Rectal smooth muscle tissue (tissue), 1 donor: ENCODE results near the gene PPFIBP1.

Experiments used
- H3K27ac ChIP-seq: one replicate; pipeline ENCODE4 v1.7.0; 2013; ENCODE audit warnings: low read depth, low read length, inconsistent platforms
- H3K27me3 ChIP-seq: one replicate; pipeline ENCODE4 v1.7.0; 2013; ENCODE audit warnings: low read length; ENCODE audit not compliant: control insufficient read depth, insufficient read depth
- H3K36me3 ChIP-seq: one replicate; pipeline ENCODE4 v1.7.0; 2013; ENCODE audit warnings: low read length; ENCODE audit not compliant: control insufficient read depth, insufficient read depth
- H3K4me1 ChIP-seq: one replicate; pipeline ENCODE4 v1.7.0; 2013; ENCODE audit warnings: low read length; ENCODE audit not compliant: control insufficient read depth, insufficient read depth
- H3K4me3 ChIP-seq: one replicate; pipeline ENCODE4 v1.7.0; 2013; ENCODE audit warnings: low read length
- H3K9ac ChIP-seq: one replicate; pipeline ENCODE4 v1.7.0; 2013; ENCODE audit warnings: low read length

PPFIBP1 gene

GRCh38 chr12:27549801-27550652, 26.0 kb downstream of the PPFIBP1 start:
- no peaks in the 10 kb centered on the region for H3K27me3 ChIP-seq
- H3K36me3 ChIP-seq: no peaks in the 10 kb centered on the region
- no peak overlapping the region for H3K4me3 ChIP-seq
- peaks cover 28% of the 10 kb centered on the region for H3K4me1 ChIP-seq
- H3K27ac ChIP-seq: peak overlapping the region; percentile 62
- no peak overlapping the region for H3K9ac ChIP-seq

- Histone ChIP-seq H3K9ac (no peak overlapping the region), H3K36me3 (no peaks in the 10 kb centered on the region), H3K27ac (no peak overlapping the region), H3K27me3 (no peaks in the 10 kb centered on the region), H3K4me1 (peaks cover 26% of the 10 kb centered on the region), H3K4me3 (no peak overlapping the region)
Measured at GRCh38 chr12:27550653-27550975, 26.6 kb downstream of the PPFIBP1 start.

- no peaks in the 10 kb centered on the region for H3K36me3 ChIP-seq
- H3K4me3 ChIP-seq: no peak overlapping the region
- peaks cover 33% of the 10 kb centered on the region for H3K4me1 ChIP-seq
- no peaks in the 10 kb centered on the region for H3K27me3 ChIP-seq
- H3K9ac ChIP-seq: no peak overlapping the region
- H3K27ac ChIP-seq: peak overlapping the region; percentile 7
Measured at GRCh38 chr12:27551172-27551840, 27.3 kb downstream of the PPFIBP1 start.

- no peak overlapping the region for H3K9ac ChIP-seq
- H3K27me3 ChIP-seq: no peaks in the 10 kb centered on the region
- peaks cover 36% of the 10 kb centered on the region for H3K4me1 ChIP-seq
- H3K4me3 ChIP-seq: no peak overlapping the region
- H3K27ac ChIP-seq: no peak overlapping the region
- H3K36me3 ChIP-seq: no peaks in the 10 kb centered on the region
Measured at GRCh38 chr12:27552235-27552634, 28.2 kb downstream of the PPFIBP1 start.

GRCh38 chr12:27552886-27553560, 29.0 kb downstream of the PPFIBP1 start:
- Histone ChIP-seq H3K36me3 (no peaks in the 10 kb centered on the region), H3K27ac (peak overlapping the region; percentile 69), H3K9ac (no peak overlapping the region)

GRCh38 chr12:27553941-27554340, 29.9 kb downstream of the PPFIBP1 start:
- Histone ChIP-seq H3K36me3 (no peaks in the 10 kb centered on the region), H3K4me1 (peaks cover 32% of the 10 kb centered on the region), H3K4me3 (no peak overlapping the region), H3K27me3 (no peaks in the 10 kb centered on the region), H3K9ac (no peak overlapping the region), H3K27ac (peak overlapping the region; percentile 69)

More at GRCh38 chr12:27552886-27553560, 29.0 kb downstream of the PPFIBP1 start:
- Histone ChIP-seq H3K4me1 (peaks cover 36% of the 10 kb centered on the region), H3K27me3 (no peaks in the 10 kb centered on the region), H3K4me3 (no peak overlapping the region)

- H3K36me3 ChIP-seq: no peaks in the 10 kb centered on the region
- H3K4me3 ChIP-seq: no peak overlapping the region
- H3K4me1 ChIP-seq: peaks cover 29% of the 10 kb centered on the region
- H3K27ac ChIP-seq: peak overlapping the region; percentile 69
- H3K27me3 ChIP-seq: no peaks in the 10 kb centered on the region
- H3K9ac ChIP-seq: no peak overlapping the region
Measured at GRCh38 chr12:27554421-27555186, 30.6 kb downstream of the PPFIBP1 start.

- Histone ChIP-seq H3K4me1 (peaks cover 27% of the 10 kb centered on the region), H3K27ac (peak overlapping the region; percentile 69), H3K4me3 (no peak overlapping the region), H3K27me3 (no peaks in the 10 kb centered on the region), H3K36me3 (no peaks in the 10 kb centered on the region), H3K9ac (no peak overlapping the region)
Measured at GRCh38 chr12:27555361-27555760, 31.4 kb downstream of the PPFIBP1 start.

GRCh38 chr12:27555925-27556778, 32.1 kb downstream of the PPFIBP1 start:
- Histone ChIP-seq H3K36me3 (no peaks in the 10 kb centered on the region), H3K9ac (no peak overlapping the region), H3K4me3 (no peak overlapping the region), H3K27ac (peak overlapping the region; percentile 69), H3K27me3 (no peaks in the 10 kb centered on the region), H3K4me1 (peaks cover 28% of the 10 kb centered on the region)

GRCh38 chr12:27560126-27560525, 36.1 kb downstream of the PPFIBP1 start:
- H3K27ac ChIP-seq: no peak overlapping the region
- no peaks in the 10 kb centered on the region for H3K36me3 ChIP-seq
- no peak overlapping the region for H3K9ac ChIP-seq
- H3K27me3 ChIP-seq: no peaks in the 10 kb centered on the region
- H3K4me3 ChIP-seq: no peak overlapping the region
- H3K4me1 ChIP-seq: peaks cover 13% of the 10 kb centered on the region

GRCh38 chr12:27561535-27562350, 37.7 kb downstream of the PPFIBP1 start:
- Histone ChIP-seq H3K27me3 (no peaks in the 10 kb centered on the region), H3K4me3 (no peak overlapping the region), H3K36me3 (no peaks in the 10 kb centered on the region), H3K4me1 (peaks cover 2% of the 10 kb centered on the region), H3K27ac (no peak overlapping the region), H3K9ac (no peak overlapping the region)
